GM19397 (cell line): Measurements from ENCODE around the gene LBR.

ENCODE experiments used
- ATAC-seq: cut with Tn5 transposase; IDR thresholded peaks from one replicate; pipeline ENCODE4 v1.9.1; 2021; ENCODE audit warnings: mild to moderate bottlenecking, moderate library complexity; ENCODE audit not compliant: unreplicated experiment

LBR gene

GRCh38 chr1:225424562-225425200 lies 3.2 kb downstream of the LBR start:
- no peak for ATAC-seq

GRCh38 chr1:225423518-225423855 lies 4.4 kb downstream of the LBR start:
- no peak for ATAC-seq

GRCh38 chr1:225422795-225423517 lies 4.9 kb downstream of the LBR start:
- ATAC-seq: no peak

GRCh38 chr1:225422031-225422605 lies 5.7 kb downstream of the LBR start:
- no peak for ATAC-seq

- no peak for ATAC-seq
These were observed 9.2 kb downstream of the LBR start for GRCh38 chr1:225418598-225418997.

- no peak for ATAC-seq
These were observed 9.8 kb downstream of the LBR start for GRCh38 chr1:225418059-225418458.

- ATAC-seq: no peak
These were observed 11.7 kb downstream of the LBR start for GRCh38 chr1:225415967-225416745.

- ATAC-seq: no peak
These were observed 12.5 kb downstream of the LBR start for GRCh38 chr1:225415307-225415706.

GRCh38 chr1:225413708-225414375 lies 14.0 kb downstream of the LBR start:
- no peak for ATAC-seq

- no peak for ATAC-seq
These were observed 15.0 kb downstream of the LBR start for GRCh38 chr1:225412803-225413351.

GRCh38 chr1:225412321-225412720 lies 15.5 kb downstream of the LBR start:
- no peak for ATAC-seq

GRCh38 chr1:225410036-225410435 lies 17.8 kb downstream of the LBR start:
- no peak for ATAC-seq

GRCh38 chr1:225409051-225409450 lies 18.8 kb downstream of the LBR start:
- no peak for ATAC-seq

- no peak for ATAC-seq
These were observed 19.6 kb downstream of the LBR start for GRCh38 chr1:225408249-225408648.

GRCh38 chr1:225407755-225408154 lies 20.1 kb downstream of the LBR start:
- no peak for ATAC-seq

- ATAC-seq: no peak
These were observed 20.7 kb downstream of the LBR start for GRCh38 chr1:225406976-225407725.

- ATAC-seq: no peak
These were observed 26.9 kb downstream of the LBR start for GRCh38 chr1:225400968-225401367.

GRCh38 chr1:225396357-225396756 lies 31.5 kb downstream of the LBR start:
- no peak for ATAC-seq

- no peak for ATAC-seq
These were observed 38.0 kb downstream of the LBR start for GRCh38 chr1:225389843-225390242.

- no peak for ATAC-seq
These were observed 39.5 kb downstream of the LBR start for GRCh38 chr1:225388372-225388771.
